HEK293 (cell line): ENCODE results near the gene NOXRED1.

Experiments used
- CTCF ChIA-PET: fragments of 350-600 bp; formaldehyde crosslinking; extraction: SDS; loops from one replicate; lab custom pipeline; 2021; ENCODE audit warnings: antibody characterized with exemption; lab: Yijun Ruan, JAX
- POLR2A ChIA-PET: fragments of 300-600 bp; formaldehyde crosslinking; extraction: SDS; loops from one replicate; lab custom pipeline; 2020; ENCODE audit warnings: antibody characterized with exemption, inconsistent platforms; lab: Yijun Ruan, JAX
- H3K27ac ChIP-seq: fragments of 200-500 bp; sonication (Bioruptor generic); 2 replicates; pipeline ENCODE4 v1.5.1; 2014; ENCODE audit warnings: low read depth, low read length, control low read depth, inconsistent platforms; ENCODE audit errors: extremely low read depth
- H3K36me3 ChIP-seq, 2 experiments: fragments of 200-500 bp in 1 of 2; sonication (Bioruptor generic) in 1 of 2; 1 replicate in 1 of 2; 2 replicates in 1 of 2; pipeline ENCODE4 v1.5.1; 2014 to 2017; ENCODE audit warnings: inconsistent platforms in 2 of 2, low read length in 2 of 2; ENCODE audit not compliant: control insufficient read depth in 2 of 2, insufficient read depth in 1 of 2
- H3K4me1 ChIP-seq: fragments of 200-500 bp; sonication (Bioruptor generic); 2 replicates; pipeline ENCODE4 v1.5.1; 2014; ENCODE audit warnings: mild to moderate bottlenecking, low read length, inconsistent platforms; ENCODE audit not compliant: control insufficient read depth, insufficient read depth
- H3K4me3 ChIP-seq: 2 replicates; pipeline ENCODE4 v1.5.1; 2011; ENCODE audit warnings: low read depth, mild to moderate bottlenecking, control low read depth, low read length, moderate library complexity
- H3K9me3 ChIP-seq: fragments of 200-500 bp; sonication (Bioruptor generic); 2 replicates; pipeline ENCODE4 v1.5.1; 2014; ENCODE audit warnings: low read depth, low read length, inconsistent platforms; ENCODE audit not compliant: control insufficient read depth, insufficient read depth
- KLF10 ChIP-seq: fragments of 450-650 bp; IDR thresholded peaks from 2 replicates; pipeline ENCODE4 v1.5.1; 2018; ENCODE audit warnings: missing biosample characterization, mild to moderate bottlenecking, missing genetic modification characterization
- TCF7L2 ChIP-seq: IDR thresholded peaks from 2 replicates; pipeline ENCODE4 v1.6.1; 2011; ENCODE audit warnings: low read depth, mild to moderate bottlenecking, inconsistent platforms, low read length, moderate library complexity, borderline replicate concordance
- YY2 ChIP-seq: fragments of 450-650 bp; formaldehyde crosslinking; IDR thresholded peaks from 2 replicates; pipeline ENCODE4 v1.5.1; 2016; ENCODE audit warnings: missing biosample characterization, missing genetic modification characterization
- ZBTB48 ChIP-seq: fragments of 450-650 bp; formaldehyde crosslinking; IDR thresholded peaks from 2 replicates; pipeline ENCODE4 v1.5.1; 2016; ENCODE audit warnings: missing biosample characterization, missing genetic modification characterization
- ZFHX2 ChIP-seq: fragments of 450-650 bp; formaldehyde crosslinking; conservative IDR thresholded peaks from 2 replicates; pipeline ENCODE4 v1.5.1; 2016; ENCODE audit warnings: missing biosample characterization, missing genetic modification characterization
- ZNF266 ChIP-seq: fragments of 450-650 bp; formaldehyde crosslinking; IDR thresholded peaks from 2 replicates; pipeline ENCODE4 v1.5.1; 2016; ENCODE audit warnings: missing biosample characterization, missing genetic modification characterization, low read depth
- ZNF398 ChIP-seq: fragments of 450-650 bp; formaldehyde crosslinking; IDR thresholded peaks from 2 replicates; pipeline ENCODE4 v1.5.1; 2017; ENCODE audit warnings: missing biosample characterization, missing genetic modification characterization
- ZNF426 ChIP-seq: fragments of 450-650 bp; formaldehyde crosslinking; IDR thresholded peaks from 2 replicates; pipeline ENCODE4 v1.5.1; 2017; ENCODE audit warnings: missing biosample characterization, missing genetic modification characterization, mild to moderate bottlenecking, inconsistent platforms, moderate library complexity
- ZNF513 ChIP-seq: fragments of 450-650 bp; IDR thresholded peaks from 2 replicates; pipeline ENCODE4 v1.5.1; 2018; ENCODE audit warnings: missing biosample characterization, missing genetic modification characterization
- ZNF549 ChIP-seq: fragments of 450-650 bp; IDR thresholded peaks from 2 replicates; pipeline ENCODE4 v1.5.1; 2018; ENCODE audit warnings: missing biosample characterization, missing genetic modification characterization, mild to moderate bottlenecking, inconsistent platforms, moderate library complexity
- ZNF843 ChIP-seq: fragments of 450-650 bp; formaldehyde crosslinking; IDR thresholded peaks from 2 replicates; pipeline ENCODE4 v1.5.1; 2016; ENCODE audit warnings: missing biosample characterization, missing genetic modification characterization
- TF ChIP-seq, protein P1 (sequence below): fragments of 450-650 bp; formaldehyde crosslinking; IDR thresholded peaks from 2 replicates; pipeline ENCODE4 v1.5.1; 2016; ENCODE audit warnings: missing biosample characterization, missing genetic modification characterization
- TF ChIP-seq, protein P2 (sequence below): fragments of 450-650 bp; formaldehyde crosslinking; IDR thresholded peaks from 2 replicates; pipeline ENCODE4 v1.5.1; 2016; ENCODE audit warnings: missing biosample characterization, missing genetic modification characterization
- TF ChIP-seq, protein P3 (sequence below): fragments of 450-650 bp; formaldehyde crosslinking; IDR thresholded peaks from 2 replicates; pipeline ENCODE4 v1.5.1; 2016; ENCODE audit warnings: missing biosample characterization, missing genetic modification characterization, low read depth

Gene NOXRED1

GRCh38 chr14:77409131-77409533 lies 14.2 kb downstream of the NOXRED1 start:
- POLR2A ChIA-PET: no interaction called here
- H3K4me3 ChIP-seq: no peak overlapping the region
- CTCF ChIA-PET: interaction anchor here (0.6 to 1.0 kb wide), 3 partner anchors 11 to 256 kb away, joined by 3 to 6 read pairs (median 4); no protein-coding TSS in a partner anchor
- H3K4me1 ChIP-seq: no peaks in the 10 kb centered on the region
- H3K27ac ChIP-seq: no peak overlapping the region
- peak; percentile 46 for TF ChIP-seq YY2 (tag by site-specific recombination)
- TF ChIP-seq ZNF266 (tag by site-specific recombination): no peak
- H3K9me3 ChIP-seq: no peaks in the 10 kb centered on the region
- H3K36me3 ChIP-seq: no peaks in the 10 kb centered on the region

DNA sequence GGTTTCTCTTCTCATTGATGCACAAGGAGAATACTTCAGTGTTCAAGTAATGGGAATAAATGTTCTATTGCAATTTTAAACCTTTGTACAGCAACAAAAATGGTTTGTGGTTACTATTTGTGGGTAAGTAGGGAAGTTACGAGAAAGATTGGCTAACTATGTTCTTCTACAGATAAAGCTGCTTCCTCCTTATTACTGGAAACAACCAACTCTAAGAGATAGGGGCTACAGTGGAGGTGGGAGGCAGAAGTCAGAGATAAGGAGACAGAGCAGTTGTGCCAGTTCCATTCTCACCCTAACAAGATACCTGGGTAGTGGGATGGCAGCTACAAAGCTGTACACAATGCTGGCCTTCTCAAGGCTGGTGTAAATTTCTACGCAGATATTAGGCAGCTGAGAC lies 16.2 kb downstream of the NOXRED1 start:
- ChIA-PET POLR2A (interaction anchor here (0.7 kb wide), 1 partner anchor 106 kb away, joined by 6 read pairs; no protein-coding TSS in a partner anchor), CTCF (interaction anchor here (0.5 to 1.2 kb wide), 2 partner anchors 14 to 283 kb away, joined by 3 read pairs; no protein-coding TSS in a partner anchor)
- no peaks in the 10 kb centered on the region for H3K36me3 ChIP-seq
- H3K4me3 ChIP-seq: no peak overlapping the region
- TF ChIP-seq ZNF843 (tag by site-specific recombination): no peak
- no peak for TF ChIP-seq KLF10
- no peak for TF ChIP-seq ZNF426 (tag by site-specific recombination)
- TF ChIP-seq ZNF549 (tag by site-specific recombination): no peak
- TF ChIP-seq, protein P1, sequence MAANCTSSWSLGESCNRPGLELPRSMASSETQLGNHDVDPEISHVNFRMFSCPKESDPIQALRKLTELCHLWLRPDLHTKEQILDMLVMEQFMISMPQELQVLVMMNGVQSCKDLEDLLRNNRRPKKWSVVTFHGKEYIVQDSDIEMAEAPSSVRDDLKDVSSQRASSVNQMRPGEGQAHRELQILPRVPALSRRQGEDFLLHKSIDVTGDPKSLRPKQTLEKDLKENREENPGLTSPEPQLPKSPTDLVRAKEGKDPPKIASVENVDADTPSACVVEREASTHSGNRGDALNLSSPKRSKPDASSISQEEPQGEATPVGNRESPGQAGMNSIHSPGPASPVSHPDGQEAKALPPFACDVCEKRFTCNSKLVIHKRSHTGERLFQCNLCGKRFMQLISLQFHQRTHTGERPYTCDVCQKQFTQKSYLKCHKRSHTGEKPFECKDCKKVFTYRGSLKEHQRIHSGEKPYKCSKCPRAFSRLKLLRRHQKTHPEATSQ: no peak
- TF ChIP-seq TCF7L2: no peak
- TF ChIP-seq ZBTB48 (tag by site-specific recombination): no peak
- TF ChIP-seq, protein P2, sequence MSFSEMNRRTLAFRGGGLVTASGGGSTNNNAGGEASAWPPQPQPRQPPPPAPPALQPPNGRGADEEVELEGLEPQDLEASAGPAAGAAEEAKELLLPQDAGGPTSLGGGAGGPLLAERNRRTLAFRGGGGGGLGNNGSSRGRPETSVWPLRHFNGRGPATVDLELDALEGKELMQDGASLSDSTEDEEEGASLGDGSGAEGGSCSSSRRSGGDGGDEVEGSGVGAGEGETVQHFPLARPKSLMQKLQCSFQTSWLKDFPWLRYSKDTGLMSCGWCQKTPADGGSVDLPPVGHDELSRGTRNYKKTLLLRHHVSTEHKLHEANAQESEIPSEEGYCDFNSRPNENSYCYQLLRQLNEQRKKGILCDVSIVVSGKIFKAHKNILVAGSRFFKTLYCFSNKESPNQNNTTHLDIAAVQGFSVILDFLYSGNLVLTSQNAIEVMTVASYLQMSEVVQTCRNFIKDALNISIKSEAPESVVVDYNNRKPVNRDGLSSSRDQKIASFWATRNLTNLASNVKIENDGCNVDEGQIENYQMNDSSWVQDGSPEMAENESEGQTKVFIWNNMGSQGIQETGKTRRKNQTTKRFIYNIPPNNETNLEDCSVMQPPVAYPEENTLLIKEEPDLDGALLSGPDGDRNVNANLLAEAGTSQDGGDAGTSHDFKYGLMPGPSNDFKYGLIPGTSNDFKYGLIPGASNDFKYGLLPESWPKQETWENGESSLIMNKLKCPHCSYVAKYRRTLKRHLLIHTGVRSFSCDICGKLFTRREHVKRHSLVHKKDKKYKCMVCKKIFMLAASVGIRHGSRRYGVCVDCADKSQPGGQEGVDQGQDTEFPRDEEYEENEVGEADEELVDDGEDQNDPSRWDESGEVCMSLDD (tag by site-specific recombination): no peak
- no peak for TF ChIP-seq ZNF513 (tag by site-specific recombination)
- no peak for TF ChIP-seq ZNF398 (tag by site-specific recombination)
- no peaks in the 10 kb centered on the region for H3K9me3 ChIP-seq
- no peaks in the 10 kb centered on the region for H3K4me1 ChIP-seq
- H3K27ac ChIP-seq: no peak overlapping the region

DNA sequence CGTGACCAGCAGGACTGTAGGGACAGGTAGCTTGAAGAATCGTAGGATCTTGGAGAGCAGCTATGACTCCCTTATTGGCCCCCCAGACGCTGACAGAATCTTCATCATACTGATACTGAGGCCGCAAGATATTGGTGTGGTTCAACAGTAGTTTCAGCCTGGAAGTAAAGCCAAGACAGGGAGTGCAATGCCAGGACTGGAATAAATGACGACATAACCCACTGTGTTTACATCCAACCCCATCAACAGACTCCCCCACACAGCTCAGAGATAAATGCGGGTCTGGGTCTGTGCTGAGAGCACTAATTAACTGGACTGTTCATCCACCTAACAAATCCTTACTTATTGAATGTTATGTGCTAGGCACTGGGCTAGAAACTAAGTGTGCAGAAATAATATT lies 16.6 kb downstream of the NOXRED1 start:
- H3K9me3 ChIP-seq: no peaks in the 10 kb centered on the region
- TF ChIP-seq, protein P3, sequence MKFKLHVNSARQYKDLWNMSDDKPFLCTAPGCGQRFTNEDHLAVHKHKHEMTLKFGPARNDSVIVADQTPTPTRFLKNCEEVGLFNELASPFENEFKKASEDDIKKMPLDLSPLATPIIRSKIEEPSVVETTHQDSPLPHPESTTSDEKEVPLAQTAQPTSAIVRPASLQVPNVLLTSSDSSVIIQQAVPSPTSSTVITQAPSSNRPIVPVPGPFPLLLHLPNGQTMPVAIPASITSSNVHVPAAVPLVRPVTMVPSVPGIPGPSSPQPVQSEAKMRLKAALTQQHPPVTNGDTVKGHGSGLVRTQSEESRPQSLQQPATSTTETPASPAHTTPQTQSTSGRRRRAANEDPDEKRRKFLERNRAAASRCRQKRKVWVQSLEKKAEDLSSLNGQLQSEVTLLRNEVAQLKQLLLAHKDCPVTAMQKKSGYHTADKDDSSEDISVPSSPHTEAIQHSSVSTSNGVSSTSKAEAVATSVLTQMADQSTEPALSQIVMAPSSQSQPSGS (tag by site-specific recombination): no peak
- TF ChIP-seq ZFHX2: 0 out of 2 replicates have a peak, but pooled peaks have one; percentile 31
- no peak overlapping the region for H3K27ac ChIP-seq
- H3K36me3 ChIP-seq: no peaks in the 10 kb centered on the region
- CTCF ChIA-PET: no interaction called here
- POLR2A ChIA-PET: no interaction called here
- H3K4me1 ChIP-seq: no peaks in the 10 kb centered on the region
- no peak overlapping the region for H3K4me3 ChIP-seq
